ENCODE measurements around the gene ALKBH3.

ALKBH3 gene

DNA sequence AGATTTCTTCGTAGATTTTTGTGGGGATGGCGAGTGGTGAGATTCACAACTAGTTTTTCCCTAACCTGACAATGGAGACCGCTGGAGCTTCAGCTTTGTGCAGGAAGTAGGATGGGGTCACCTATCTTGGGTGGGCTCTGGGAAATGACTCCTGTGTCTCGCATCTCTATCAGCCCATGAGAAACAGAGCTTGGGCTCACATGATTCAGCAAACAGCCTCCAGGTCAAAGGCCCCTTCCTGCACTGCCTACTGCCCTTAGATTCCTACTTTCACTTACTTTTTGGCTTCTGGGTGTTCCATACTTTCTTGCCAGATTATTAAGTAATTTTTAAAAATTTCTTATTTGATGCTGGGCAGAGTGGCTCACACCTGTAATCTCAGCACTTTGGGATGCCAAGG is 88.1 kb downstream of the ALKBH3 start:
- DNase-seq: no peak

DNA sequence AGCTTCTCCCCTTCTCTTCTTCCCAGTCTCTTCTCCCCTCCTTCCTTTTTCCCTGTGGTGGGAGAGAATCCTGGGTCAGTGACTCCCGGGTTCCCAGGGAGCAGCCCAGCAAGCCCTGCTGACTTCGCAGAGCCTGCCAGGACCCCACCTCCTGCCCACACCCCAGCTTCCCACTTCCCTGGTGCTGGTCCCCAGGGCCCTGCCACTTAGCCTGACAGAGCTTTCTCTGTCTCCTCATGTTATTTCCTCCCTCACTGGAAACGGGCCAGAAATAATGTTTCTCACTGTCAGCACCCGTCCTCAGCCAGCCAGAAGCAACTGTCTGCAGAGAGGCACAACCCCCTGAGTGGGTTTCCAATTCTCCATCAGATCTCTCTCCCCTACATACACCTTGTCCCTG is 88.9 kb downstream of the ALKBH3 start:
- no peak for DNase-seq
